ENCODE results near the gene CBL. TPM values are rescaled to one million over a fixed set of nuclear protein-coding genes. Genes with fewer than 3 reads are reported as not detected.
"Not testable (repeated sequence)": the region's sequence is repeated elsewhere in the genome, so short reads cannot be mapped to it uniquely, and the experiment has no call there.

The CBL gene
- total and polyA plus RNA-seq, 8 donors: 2.0 to 9.8 (median 3.8) TPM

DNA sequence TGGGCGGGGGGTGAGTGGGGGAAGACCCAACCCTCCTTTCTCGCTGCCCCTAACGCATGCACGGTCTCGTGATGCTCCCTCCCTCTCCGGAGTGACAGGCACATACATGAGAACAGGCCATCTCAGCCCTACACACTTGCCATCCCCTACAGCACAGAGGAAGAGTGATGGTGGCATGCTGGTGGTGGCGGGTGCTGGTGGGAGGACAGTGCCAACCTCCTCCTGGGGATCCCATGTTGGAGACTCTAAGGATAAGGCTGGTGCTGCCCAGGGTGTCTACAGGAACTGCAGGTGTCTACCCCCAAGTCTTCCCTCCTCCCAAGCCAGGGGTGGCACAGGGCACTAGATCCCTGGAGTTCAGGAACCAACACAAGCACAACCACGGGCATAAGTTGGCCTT is 44.3 kb upstream of the CBL start:
- FAIRE-seq: no peak
- TF ChIP-seq, protein P1, sequence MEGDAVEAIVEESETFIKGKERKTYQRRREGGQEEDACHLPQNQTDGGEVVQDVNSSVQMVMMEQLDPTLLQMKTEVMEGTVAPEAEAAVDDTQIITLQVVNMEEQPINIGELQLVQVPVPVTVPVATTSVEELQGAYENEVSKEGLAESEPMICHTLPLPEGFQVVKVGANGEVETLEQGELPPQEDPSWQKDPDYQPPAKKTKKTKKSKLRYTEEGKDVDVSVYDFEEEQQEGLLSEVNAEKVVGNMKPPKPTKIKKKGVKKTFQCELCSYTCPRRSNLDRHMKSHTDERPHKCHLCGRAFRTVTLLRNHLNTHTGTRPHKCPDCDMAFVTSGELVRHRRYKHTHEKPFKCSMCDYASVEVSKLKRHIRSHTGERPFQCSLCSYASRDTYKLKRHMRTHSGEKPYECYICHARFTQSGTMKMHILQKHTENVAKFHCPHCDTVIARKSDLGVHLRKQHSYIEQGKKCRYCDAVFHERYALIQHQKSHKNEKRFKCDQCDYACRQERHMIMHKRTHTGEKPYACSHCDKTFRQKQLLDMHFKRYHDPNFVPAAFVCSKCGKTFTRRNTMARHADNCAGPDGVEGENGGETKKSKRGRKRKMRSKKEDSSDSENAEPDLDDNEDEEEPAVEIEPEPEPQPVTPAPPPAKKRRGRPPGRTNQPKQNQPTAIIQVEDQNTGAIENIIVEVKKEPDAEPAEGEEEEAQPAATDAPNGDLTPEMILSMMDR (IDR thresholded peaks at IDR 0.05): no peak
- H3K4me3 ChIP-seq: no peak overlapping the region
- no peaks in the 10 kb centered on the region for H3K4me1 ChIP-seq
- ATAC-seq: no peak
- H3K27ac ChIP-seq: no peak overlapping the region
- no peaks in the 10 kb centered on the region for H3K27me3 ChIP-seq
- 67 to 79% methylated on average over 8 of the region's 8 CpGs for WGBS, 2 donors
- no peaks in the 10 kb centered on the region for H3K9me3 ChIP-seq
- H3K36me3 ChIP-seq: no peaks in the 10 kb centered on the region
- intact Hi-C loops (cut with DNase I): no loop called here
- DNase-seq: peak in 1 of 6 donors; percentile 13

DNA sequence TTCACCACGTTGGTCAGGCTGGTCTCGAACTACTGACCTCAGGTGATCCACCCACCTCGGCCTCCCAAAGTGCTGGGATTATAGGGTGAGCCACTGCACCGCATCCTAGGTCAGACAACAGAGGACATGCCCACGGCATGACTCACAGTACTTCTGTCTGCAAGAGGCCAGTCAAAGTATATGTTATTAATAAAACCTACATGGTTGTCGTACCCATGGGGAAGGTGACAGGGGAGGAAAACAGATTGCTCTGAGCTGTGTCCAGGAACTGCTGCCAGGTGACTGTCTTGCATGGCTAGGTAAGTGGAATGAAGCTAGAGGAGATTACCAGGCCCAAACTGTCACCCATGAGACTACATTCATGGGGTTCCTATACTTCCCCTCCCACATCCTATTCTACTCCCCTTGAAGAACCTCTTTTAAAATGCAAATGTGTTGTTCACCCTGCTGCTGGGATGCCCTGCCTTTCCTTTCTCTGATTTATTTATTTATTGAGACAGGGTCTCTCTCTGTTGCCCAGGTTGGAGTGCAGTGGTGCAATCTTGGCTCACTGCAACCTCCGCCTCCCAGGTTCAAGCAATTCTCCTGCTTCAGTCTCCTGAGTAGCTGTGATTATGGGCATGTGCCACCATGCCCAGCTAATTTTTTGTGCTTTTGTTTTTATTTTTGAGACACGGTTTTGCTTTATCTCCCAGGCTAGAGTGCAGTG is 39.6 kb upstream of the CBL start:
- intact Hi-C loops (cut with DNase I): no loop called here
- WGBS, 2 donors: 46 to 64% methylated on average over 8 of the region's 8 CpGs

DNA sequence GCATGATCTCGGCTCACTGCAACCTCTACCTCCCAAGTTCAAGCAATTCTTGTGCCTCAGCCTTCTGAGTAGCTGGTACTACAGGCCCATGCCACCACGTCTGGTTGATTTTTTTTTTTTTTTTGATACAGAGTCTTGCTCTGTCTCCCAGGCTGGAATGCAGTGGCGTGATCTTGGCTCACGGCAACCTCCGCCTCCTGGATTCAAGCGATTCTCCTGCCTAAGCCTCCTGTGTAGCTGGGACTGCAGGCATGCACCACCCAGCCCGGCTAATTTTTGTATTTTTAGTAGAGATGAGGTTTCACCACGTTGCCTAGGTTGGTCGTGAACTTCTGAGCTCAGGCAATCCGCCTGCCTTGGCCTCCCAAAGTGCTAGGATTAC is 39.1 kb upstream of the CBL start:
- H3K4me1 ChIP-seq; FAIRE-seq; H3K27ac ChIP-seq; intact Hi-C loops (cut with DNase I); ATAC-seq; H3K36me3 ChIP-seq; H3K27me3 ChIP-seq; H3K4me3 ChIP-seq; DNase-seq; H3K9me3 ChIP-seq: not testable (repeated sequence)
- WGBS, 2 donors: 71 to 79% methylated on average over 10 of the region's 10 CpGs

More for the DNA sequence above, 39.6 kb upstream of the CBL start:
- DNase-seq: peak in 1 of 6 donors; percentile 6
- peak in 1 of 4 donors; percentile 1 for ATAC-seq
- no peak overlapping the region for H3K4me3 ChIP-seq
- H3K9me3 ChIP-seq: no peaks in the 10 kb centered on the region
- FAIRE-seq: no peak
- no peaks in the 10 kb centered on the region for H3K27me3 ChIP-seq
- H3K36me3 ChIP-seq: no peaks in the 10 kb centered on the region
- H3K4me1 ChIP-seq: peaks cover 0 to 5% (median 0%) of the 10 kb centered on the region in 3 donors
- no peak overlapping the region for H3K27ac ChIP-seq
- TF ChIP-seq, protein P1 (IDR thresholded peaks at IDR 0.05): no peak

DNA sequence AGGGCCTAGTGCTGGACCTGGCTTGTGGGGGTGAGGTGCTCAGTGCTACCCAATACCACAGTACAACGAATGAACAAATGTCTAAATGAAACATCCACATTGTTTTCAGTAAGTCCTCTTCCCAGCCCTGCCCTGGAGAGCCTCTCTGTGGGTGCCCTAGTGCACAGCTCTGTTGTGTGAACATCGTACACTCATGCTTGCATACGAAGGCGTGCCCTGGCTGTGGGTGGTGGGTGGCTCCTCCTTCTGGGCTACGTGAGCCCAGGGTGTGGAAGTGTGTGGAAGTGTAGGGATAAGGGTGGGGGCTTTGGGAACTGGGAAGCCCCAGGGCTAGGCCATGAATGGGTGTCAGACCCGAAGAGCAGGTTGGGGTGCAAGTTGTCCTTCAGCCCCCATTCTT is 38.2 kb upstream of the CBL start:
- no peaks in the 10 kb centered on the region for H3K36me3 ChIP-seq
- H3K27ac ChIP-seq: no peak overlapping the region
- 62 to 67% methylated on average over 6 of the region's 6 CpGs for WGBS, 2 donors
- ATAC-seq (no peak), DNase-seq (no peak), FAIRE-seq (no peak)
- H3K27me3 ChIP-seq: no peaks in the 10 kb centered on the region
- H3K9me3 ChIP-seq: no peaks in the 10 kb centered on the region
- TF ChIP-seq, protein P1 (IDR thresholded peaks at IDR 0.05): no peak
- H3K4me3 ChIP-seq: no peak overlapping the region
- peaks cover 0 to 5% (median 0%) of the 10 kb centered on the region in 3 donors for H3K4me1 ChIP-seq
- intact Hi-C loops (cut with DNase I): no loop called here

DNA sequence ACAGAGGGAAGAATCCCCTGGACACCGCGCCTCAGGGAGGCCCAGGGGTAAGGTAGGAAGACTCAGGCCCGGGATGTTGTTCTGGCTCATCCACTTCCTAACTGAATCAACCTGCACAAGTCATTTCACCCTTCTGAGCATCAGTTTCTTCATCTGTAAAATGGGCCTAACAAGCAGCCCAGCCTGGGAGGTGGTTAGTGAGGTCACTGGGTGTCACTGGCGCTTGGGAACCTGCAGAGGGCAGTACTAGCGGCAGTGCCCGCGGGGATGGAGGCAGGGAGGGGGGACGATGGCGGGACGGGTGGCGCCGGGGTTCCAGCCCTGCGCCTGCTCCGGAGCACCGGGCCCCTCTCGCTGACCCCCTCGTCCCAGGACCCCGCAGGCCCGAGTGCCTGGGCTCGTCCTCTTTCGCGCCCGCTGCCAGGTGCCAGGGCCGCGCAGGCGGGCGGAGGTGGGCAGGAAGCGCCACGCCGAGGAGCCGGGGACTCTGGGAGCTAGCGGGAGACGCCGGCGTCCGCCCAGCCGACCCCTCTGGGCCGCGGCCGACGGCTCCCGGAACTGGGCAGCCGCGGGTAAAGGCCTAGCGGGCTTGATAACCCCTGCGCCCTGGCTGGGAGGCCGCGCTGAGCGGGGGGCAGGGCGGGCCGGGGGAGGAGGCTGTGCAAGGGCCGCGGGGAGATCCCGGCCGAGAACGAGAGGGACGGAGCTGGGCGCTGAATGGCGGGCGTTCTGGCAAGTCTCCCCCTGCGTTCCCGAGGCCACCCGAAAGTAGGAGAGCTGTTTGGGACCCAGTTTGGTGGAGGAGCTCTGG is 37.5 kb upstream of the CBL start, which contains the start of gene NLRX1:
Gene NLRX1, plus strand, starts transcription at position 255 of the 811 bp plus-strand sequence. CDS start 2,679 bp downstream, outside the sequence.
- peaks cover 0 to 5% (median 0%) of the 10 kb centered on the region in 3 donors for H3K4me1 ChIP-seq
- intact Hi-C loops (cut with DNase I): no loop called here
- TF ChIP-seq, protein P1 (IDR thresholded peaks at IDR 0.05): peak; percentile 80 to 87 (median 85)
- H3K27ac ChIP-seq: peak within 1 kb of the TSS; percentile 93 to 97 (median 94)
- H3K9me3 ChIP-seq: no peaks in the 10 kb centered on the region
- H3K4me3 ChIP-seq: peak within 1 kb of the TSS; percentile 75 to 90 (median 89)
- no peaks in the 10 kb centered on the region for H3K36me3 ChIP-seq
- DNase-seq: peak; percentile 81 to 94 (median 88)
- FAIRE-seq: no peak
- H3K27me3 ChIP-seq: no peaks in the 10 kb centered on the region
- ATAC-seq: peak; percentile 94 to 98 (median 96)
- WGBS, 2 donors: 4 to 5% methylated on average over 49 to 63 of the region's 63 CpGs

Data from pancreas (tissue), 10 donors.